Neural cell (in vitro differentiated cells): Measurements from ENCODE around the gene AFF3. TPM values are rescaled to one million over a fixed set of nuclear protein-coding genes. Genes with fewer than 3 reads are reported as not detected.

ENCODE experiments used
- H2AFZ ChIP-seq: fragments of 200-600, 300-800 bp; sonication (generic), shearing (Covaris generic); 2 replicates; pipeline ENCODE4 v1.6.0; 2014; ENCODE audit warnings: low read depth, mild to moderate bottlenecking, antibody characterized with exemption, low read length, moderate library complexity
- H3F3A ChIP-seq: fragments of 200-600 bp; shearing (Covaris generic); 2 replicates; pipeline ENCODE4 v1.6.1; 2016; ENCODE audit warnings: mild to moderate bottlenecking, moderate library complexity, mixed read lengths, antibody characterized with exemption, low read length; ENCODE audit not compliant: insufficient read depth, poor library complexity, severe bottlenecking
- H3K27ac ChIP-seq: fragments of 200-600, 300-800 bp; sonication (generic), shearing (Covaris generic); 2 replicates; pipeline ENCODE4 v1.5.1; 2014; ENCODE audit warnings: mild to moderate bottlenecking, low read length, moderate library complexity
- H3K27me3 ChIP-seq: fragments of 300-800, 200-600 bp; sonication (generic), shearing (Covaris generic); 2 replicates; pipeline ENCODE4 v1.6.0; 2014; ENCODE audit warnings: mild to moderate bottlenecking, low read depth, low read length, moderate library complexity; ENCODE audit not compliant: insufficient read depth
- H3K36me3 ChIP-seq: fragments of 300-800, 200-600 bp; sonication (generic), shearing (Covaris generic); 2 replicates; pipeline ENCODE4 v1.5.1; 2014; ENCODE audit warnings: mild to moderate bottlenecking, antibody characterized with exemption, low read length, moderate library complexity; ENCODE audit not compliant: insufficient read depth
- H3K4me2 ChIP-seq: fragments of 300-800, 200-600 bp; sonication (generic), shearing (Covaris generic); 2 replicates; pipeline ENCODE4 v1.6.0; 2014; ENCODE audit warnings: mild to moderate bottlenecking, low read length
- H3K4me3 ChIP-seq: fragments of 300-800, 200-600 bp; sonication (generic), shearing (Covaris generic); 2 replicates; pipeline ENCODE4 v1.5.1; 2014; ENCODE audit warnings: mild to moderate bottlenecking, low read length, moderate library complexity
- H3K79me2 ChIP-seq: fragments of 200-600 bp; shearing (Covaris generic); replicated peaks from 2 replicates; pipeline ENCODE4 v1.6.0; 2014; ENCODE audit warnings: mild to moderate bottlenecking, low read length, moderate library complexity; ENCODE audit not compliant: insufficient read depth
- H3K9ac ChIP-seq: fragments of 300-800, 200-600 bp; sonication (generic), shearing (Covaris generic); 2 replicates; pipeline ENCODE4 v1.6.1; 2016; ENCODE audit warnings: mild to moderate bottlenecking, low read length, mixed read lengths
- H3K9me2 ChIP-seq: fragments of 200-600 bp; shearing (Covaris generic); 2 replicates; pipeline ENCODE4 v1.6.1; 2016; ENCODE audit warnings: mild to moderate bottlenecking, low read length, mixed read lengths; ENCODE audit not compliant: insufficient read depth
- H3K9me3 ChIP-seq: fragments of 200-600, 300-800 bp; sonication (generic), shearing (Covaris generic); 2 replicates; pipeline ENCODE4 v1.6.1; 2016; ENCODE audit warnings: mild to moderate bottlenecking, mixed run types, low read length, moderate library complexity, mixed read lengths
- H4K20me1 ChIP-seq: fragments of 200-600 bp; shearing (Covaris generic); 2 replicates; pipeline ENCODE4 v1.6.1; 2016; ENCODE audit warnings: mild to moderate bottlenecking, mixed run types; ENCODE audit not compliant: insufficient read depth
- EP300 ChIP-seq: fragments of 450-650 bp; conservative IDR thresholded peaks from 2 replicates; pipeline ENCODE4 v1.6.1; 2014; ENCODE audit warnings: antibody characterized with exemption, mild to moderate bottlenecking, moderate library complexity; ENCODE audit not compliant: poor library complexity, severe bottlenecking
- EZH2 ChIP-seq: fragments of 200-600, 300-800 bp; shearing (Covaris generic), sonication (generic); IDR thresholded peaks from 2 replicates; pipeline ENCODE4 v1.6.1; 2014; ENCODE audit warnings: antibody characterized with exemption, low read length, borderline replicate concordance, mild to moderate bottlenecking; ENCODE audit not compliant: insufficient read depth, poor library complexity, severe bottlenecking
- MXI1 ChIP-seq: fragments of 450-650 bp; conservative IDR thresholded peaks from 2 replicates; pipeline ENCODE4 v1.6.1; 2014; ENCODE audit warnings: antibody characterized with exemption, mild to moderate bottlenecking; ENCODE audit not compliant: poor library complexity, severe bottlenecking
- POLR2AphosphoS5 ChIP-seq: IDR thresholded peaks from 2 replicates; pipeline ENCODE4 v1.6.1; 2012
- RAD21 ChIP-seq: fragments of 450-650 bp; conservative IDR thresholded peaks from 2 replicates; pipeline ENCODE4 v1.6.1; 2014; ENCODE audit warnings: antibody characterized with exemption, mild to moderate bottlenecking, moderate library complexity
- SMC3 ChIP-seq: fragments of 450-650 bp; conservative IDR thresholded peaks from 2 replicates; pipeline ENCODE4 v1.6.1; 2014; ENCODE audit warnings: antibody characterized with exemption, mild to moderate bottlenecking, moderate library complexity; ENCODE audit not compliant: poor library complexity
- TAF1 ChIP-seq: IDR thresholded peaks from 2 replicates; pipeline ENCODE4 v1.6.1; 2012; ENCODE audit warnings: low read depth
- polyA plus RNA-seq: library from polyadenylated mRNA; depleted of rRNA; stranded (reverse); fragments of >200 nt; gene quantifications from 2 replicates; pipeline ENCODE4 v1.2.3, GENCODE V29; 2014
- TF ChIP-seq, protein P1 (sequence below): IDR thresholded peaks from 2 replicates; pipeline ENCODE4 v1.6.1; 2012; ENCODE audit warnings: borderline replicate concordance
- TF ChIP-seq, protein P2 (sequence below): fragments of 450-650 bp; IDR thresholded peaks from 2 replicates; pipeline ENCODE4 v1.5.1; 2014; ENCODE audit warnings: antibody characterized with exemption, mild to moderate bottlenecking, moderate library complexity; ENCODE audit not compliant: poor library complexity, severe bottlenecking

The AFF3 gene
- polyA plus RNA-seq, 1 donor from 2014 or later, result 5.1 TPM

GRCh38 chr2:99881901-99882591 lies 260.3 kb downstream of the AFF3 start:
- Histone ChIP-seq H3K4me2 (peak overlapping the region; percentile 87), H2AFZ (peak overlapping the region; percentile 15), H3K27ac (peak overlapping the region; percentile 84), H3K9me3 (no peaks in the 10 kb centered on the region), H3F3A (peaks cover 11% of the 10 kb centered on the region), H3K27me3 (no peaks in the 10 kb centered on the region), H4K20me1 (no peaks in the 10 kb centered on the region), H3K36me3 (no peaks in the 10 kb centered on the region), H3K79me2 (no peaks in the 10 kb centered on the region), H3K9me2 (no peaks in the 10 kb centered on the region), H3K4me3 (peak overlapping the region; percentile 58), H3K9ac (peak overlapping the region; percentile 59)
- TF ChIP-seq SMC3 (peak; percentile 59), RAD21 (peak; percentile 51), TAF1 (no peak), EP300 (peak; percentile 95), EZH2 (no peak), MXI1 (peak; percentile 68), POLR2AphosphoS5 (peak; percentile 84)
- TF ChIP-seq, protein P1, sequence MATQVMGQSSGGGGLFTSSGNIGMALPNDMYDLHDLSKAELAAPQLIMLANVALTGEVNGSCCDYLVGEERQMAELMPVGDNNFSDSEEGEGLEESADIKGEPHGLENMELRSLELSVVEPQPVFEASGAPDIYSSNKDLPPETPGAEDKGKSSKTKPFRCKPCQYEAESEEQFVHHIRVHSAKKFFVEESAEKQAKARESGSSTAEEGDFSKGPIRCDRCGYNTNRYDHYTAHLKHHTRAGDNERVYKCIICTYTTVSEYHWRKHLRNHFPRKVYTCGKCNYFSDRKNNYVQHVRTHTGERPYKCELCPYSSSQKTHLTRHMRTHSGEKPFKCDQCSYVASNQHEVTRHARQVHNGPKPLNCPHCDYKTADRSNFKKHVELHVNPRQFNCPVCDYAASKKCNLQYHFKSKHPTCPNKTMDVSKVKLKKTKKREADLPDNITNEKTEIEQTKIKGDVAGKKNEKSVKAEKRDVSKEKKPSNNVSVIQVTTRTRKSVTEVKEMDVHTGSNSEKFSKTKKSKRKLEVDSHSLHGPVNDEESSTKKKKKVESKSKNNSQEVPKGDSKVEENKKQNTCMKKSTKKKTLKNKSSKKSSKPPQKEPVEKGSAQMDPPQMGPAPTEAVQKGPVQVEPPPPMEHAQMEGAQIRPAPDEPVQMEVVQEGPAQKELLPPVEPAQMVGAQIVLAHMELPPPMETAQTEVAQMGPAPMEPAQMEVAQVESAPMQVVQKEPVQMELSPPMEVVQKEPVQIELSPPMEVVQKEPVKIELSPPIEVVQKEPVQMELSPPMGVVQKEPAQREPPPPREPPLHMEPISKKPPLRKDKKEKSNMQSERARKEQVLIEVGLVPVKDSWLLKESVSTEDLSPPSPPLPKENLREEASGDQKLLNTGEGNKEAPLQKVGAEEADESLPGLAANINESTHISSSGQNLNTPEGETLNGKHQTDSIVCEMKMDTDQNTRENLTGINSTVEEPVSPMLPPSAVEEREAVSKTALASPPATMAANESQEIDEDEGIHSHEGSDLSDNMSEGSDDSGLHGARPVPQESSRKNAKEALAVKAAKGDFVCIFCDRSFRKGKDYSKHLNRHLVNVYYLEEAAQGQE, result peak; percentile 85
- TF ChIP-seq, protein P2, sequence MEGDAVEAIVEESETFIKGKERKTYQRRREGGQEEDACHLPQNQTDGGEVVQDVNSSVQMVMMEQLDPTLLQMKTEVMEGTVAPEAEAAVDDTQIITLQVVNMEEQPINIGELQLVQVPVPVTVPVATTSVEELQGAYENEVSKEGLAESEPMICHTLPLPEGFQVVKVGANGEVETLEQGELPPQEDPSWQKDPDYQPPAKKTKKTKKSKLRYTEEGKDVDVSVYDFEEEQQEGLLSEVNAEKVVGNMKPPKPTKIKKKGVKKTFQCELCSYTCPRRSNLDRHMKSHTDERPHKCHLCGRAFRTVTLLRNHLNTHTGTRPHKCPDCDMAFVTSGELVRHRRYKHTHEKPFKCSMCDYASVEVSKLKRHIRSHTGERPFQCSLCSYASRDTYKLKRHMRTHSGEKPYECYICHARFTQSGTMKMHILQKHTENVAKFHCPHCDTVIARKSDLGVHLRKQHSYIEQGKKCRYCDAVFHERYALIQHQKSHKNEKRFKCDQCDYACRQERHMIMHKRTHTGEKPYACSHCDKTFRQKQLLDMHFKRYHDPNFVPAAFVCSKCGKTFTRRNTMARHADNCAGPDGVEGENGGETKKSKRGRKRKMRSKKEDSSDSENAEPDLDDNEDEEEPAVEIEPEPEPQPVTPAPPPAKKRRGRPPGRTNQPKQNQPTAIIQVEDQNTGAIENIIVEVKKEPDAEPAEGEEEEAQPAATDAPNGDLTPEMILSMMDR, result peak; percentile 37

DNA sequence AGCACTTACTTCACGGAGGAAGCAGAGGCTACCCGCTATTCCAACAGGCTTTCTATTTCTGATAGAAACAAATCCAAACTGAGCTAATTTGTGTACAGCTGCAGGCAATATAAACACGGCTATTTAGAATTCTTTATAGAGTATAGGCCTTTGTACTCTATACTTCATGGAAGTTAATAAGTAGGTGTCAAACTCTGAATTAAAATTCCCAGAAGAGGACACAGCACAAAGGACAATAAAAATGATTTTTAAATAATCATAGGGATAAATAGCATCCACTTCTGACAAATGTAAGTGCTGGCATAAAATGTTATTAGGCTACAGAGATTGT lies 261.5 kb downstream of the AFF3 start:
- no peak for TF ChIP-seq EP300
- TF ChIP-seq, protein P1, result peak; percentile 3
- peak overlapping the region; percentile 58 for H3K4me3 ChIP-seq

More for the DNA sequence above, 261.5 kb downstream of the AFF3 start:
- Histone ChIP-seq H3K4me2 (peak overlapping the region; percentile 87), H3K9me2 (no peaks in the 10 kb centered on the region), H3K79me2 (no peaks in the 10 kb centered on the region), H3K9me3 (no peaks in the 10 kb centered on the region), H3K27ac (peak overlapping the region; percentile 84), H3F3A (peaks cover 11% of the 10 kb centered on the region), H4K20me1 (no peaks in the 10 kb centered on the region), H3K27me3 (no peaks in the 10 kb centered on the region), H3K36me3 (no peaks in the 10 kb centered on the region), H2AFZ (no peak overlapping the region), H3K9ac (no peak overlapping the region)
